ENCODE results near the gene TMCC1.

Gene TMCC1

DNA sequence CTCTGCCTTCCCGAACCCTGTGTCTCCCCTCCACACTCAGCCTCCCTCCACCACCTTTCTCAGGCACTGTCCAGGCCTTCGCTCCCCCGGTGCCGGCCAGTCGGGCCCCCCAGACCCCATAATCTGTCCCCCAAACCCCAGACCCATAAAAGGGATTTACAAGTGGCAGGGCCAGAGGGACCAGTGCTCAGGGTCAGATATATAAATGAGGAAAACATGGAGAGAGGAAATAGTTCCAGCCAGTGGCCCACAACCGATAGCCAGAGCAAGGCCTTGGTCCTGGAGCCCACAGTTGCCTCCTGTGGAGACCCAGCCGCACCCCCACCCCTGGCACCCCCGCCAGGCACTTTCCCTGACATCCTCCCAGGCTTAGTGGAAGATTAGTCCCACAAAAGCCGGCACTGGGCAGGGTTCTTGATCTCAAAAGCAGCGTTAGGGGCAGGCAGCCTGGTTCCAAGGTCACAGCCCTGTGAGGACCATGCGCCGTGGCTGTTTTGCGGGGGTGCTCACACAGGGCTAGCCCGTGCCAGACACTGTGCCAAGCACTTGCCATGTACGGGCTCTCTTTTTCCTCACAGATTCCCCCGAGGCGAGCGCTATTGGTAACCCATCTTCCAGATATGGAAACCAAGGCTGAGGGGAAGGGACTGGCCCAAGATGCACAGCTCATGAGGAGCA, 286.0 kb downstream of the TMCC1 start:
- no peak for DNase-seq (ENCODE audit: low read depth)
- H3K4me3 ChIP-seq (ENCODE audit: control insufficient read depth, low read depth, low read length): peak overlapping the region; percentile 44
- TF ChIP-seq, protein P1, sequence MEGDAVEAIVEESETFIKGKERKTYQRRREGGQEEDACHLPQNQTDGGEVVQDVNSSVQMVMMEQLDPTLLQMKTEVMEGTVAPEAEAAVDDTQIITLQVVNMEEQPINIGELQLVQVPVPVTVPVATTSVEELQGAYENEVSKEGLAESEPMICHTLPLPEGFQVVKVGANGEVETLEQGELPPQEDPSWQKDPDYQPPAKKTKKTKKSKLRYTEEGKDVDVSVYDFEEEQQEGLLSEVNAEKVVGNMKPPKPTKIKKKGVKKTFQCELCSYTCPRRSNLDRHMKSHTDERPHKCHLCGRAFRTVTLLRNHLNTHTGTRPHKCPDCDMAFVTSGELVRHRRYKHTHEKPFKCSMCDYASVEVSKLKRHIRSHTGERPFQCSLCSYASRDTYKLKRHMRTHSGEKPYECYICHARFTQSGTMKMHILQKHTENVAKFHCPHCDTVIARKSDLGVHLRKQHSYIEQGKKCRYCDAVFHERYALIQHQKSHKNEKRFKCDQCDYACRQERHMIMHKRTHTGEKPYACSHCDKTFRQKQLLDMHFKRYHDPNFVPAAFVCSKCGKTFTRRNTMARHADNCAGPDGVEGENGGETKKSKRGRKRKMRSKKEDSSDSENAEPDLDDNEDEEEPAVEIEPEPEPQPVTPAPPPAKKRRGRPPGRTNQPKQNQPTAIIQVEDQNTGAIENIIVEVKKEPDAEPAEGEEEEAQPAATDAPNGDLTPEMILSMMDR (IDR thresholded peaks at IDR 0.05; ENCODE audit: control insufficient read depth, insufficient read depth, low read depth, low read length, missing control alignments): no peak

DNA sequence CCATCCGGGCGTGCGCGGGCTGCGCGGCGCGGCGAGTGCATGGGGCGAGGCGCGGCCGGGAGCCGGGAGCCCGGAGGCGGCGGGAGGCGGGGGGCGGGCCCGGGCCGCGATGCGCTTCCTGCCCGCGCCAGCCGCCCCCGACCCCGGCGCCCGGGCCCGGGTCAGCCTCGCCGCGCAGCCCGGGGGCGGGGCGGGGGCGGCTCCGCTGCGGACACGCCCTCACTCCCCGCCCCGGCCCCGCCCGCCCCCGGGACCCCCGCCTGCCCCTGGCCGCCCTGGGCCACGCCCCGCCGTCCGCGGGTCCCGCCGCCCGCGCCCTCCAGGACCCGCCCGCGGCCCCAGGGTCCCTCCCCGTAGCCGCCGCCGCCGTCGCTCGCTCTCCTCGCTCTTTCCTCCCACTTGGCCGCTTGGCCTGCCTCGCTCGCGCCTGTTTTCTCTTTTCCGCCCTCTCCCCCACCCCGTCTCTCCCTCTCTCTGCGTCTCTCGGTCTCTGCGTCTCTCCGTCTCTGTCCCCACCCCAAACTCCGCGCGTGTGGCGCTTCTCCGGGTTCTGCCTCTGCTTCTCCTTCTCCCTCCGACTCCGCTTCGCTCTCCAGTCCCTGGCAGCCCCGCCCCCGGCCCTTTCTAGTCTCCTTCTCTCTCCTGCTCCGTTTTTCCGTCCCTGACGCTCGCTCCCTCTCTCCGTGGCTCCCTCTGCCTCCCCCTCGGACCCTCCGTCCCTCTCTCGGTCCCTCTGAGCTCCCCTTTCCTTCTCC, 286.7 kb downstream of the TMCC1 start, which contains the start of gene PLXND1:
Gene PLXND1 (minus strand): TSS at position 41 of the 755 bp plus-strand sequence. CDS start 37 bp downstream, at position 4.
- H3K4me3 ChIP-seq (ENCODE audit: control insufficient read depth, low read depth, low read length): peak within 1 kb of the TSS; percentile 68
- no peak for DNase-seq (ENCODE audit: low read depth)
- TF ChIP-seq, protein P1 (IDR thresholded peaks at IDR 0.05; ENCODE audit: control insufficient read depth, insufficient read depth, low read depth, low read length, missing control alignments): no peak

DNA sequence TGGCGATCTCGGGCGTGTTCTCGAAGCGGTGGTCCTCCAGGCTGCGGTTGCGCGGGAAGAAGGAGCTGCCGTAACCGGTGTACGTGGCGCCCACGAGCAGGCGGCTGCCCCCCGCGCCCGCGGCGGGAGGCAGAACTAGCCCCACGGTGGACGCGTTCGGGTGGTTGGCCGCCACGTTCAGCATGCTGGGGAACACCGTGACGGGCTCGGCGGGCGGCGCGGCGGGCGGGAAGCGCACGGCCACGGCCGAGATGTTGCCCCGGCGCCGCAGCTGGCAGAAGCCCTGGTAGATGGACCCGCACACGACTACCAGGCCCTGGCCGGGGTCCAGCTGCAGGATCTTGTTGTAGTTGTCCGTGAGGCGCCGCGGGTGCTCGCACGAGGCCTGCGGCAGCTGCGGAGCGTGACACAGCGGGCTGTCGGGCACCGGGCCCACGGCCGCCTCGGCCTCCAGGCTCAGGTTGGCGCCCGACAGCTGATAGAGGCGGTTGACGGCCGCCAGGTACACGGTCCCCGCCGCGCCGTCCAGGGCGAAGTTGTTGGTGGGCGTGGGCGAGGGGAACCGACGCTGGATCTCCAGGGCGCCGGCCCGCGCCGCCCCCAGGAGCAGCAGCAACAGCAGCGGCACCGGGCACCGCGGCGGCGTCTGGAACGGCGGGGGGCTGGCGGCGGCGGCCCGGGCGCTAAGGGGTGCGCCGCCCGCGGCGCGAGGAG, 287.4 kb downstream of the TMCC1 start:
- peak overlapping the region; percentile 68 for H3K4me3 ChIP-seq (ENCODE audit: control insufficient read depth, low read depth, low read length)
- TF ChIP-seq, protein P1 (IDR thresholded peaks at IDR 0.05; ENCODE audit: control insufficient read depth, insufficient read depth, low read depth, low read length, missing control alignments): no peak
- DNase-seq (ENCODE audit: low read depth): no peak

DNA sequence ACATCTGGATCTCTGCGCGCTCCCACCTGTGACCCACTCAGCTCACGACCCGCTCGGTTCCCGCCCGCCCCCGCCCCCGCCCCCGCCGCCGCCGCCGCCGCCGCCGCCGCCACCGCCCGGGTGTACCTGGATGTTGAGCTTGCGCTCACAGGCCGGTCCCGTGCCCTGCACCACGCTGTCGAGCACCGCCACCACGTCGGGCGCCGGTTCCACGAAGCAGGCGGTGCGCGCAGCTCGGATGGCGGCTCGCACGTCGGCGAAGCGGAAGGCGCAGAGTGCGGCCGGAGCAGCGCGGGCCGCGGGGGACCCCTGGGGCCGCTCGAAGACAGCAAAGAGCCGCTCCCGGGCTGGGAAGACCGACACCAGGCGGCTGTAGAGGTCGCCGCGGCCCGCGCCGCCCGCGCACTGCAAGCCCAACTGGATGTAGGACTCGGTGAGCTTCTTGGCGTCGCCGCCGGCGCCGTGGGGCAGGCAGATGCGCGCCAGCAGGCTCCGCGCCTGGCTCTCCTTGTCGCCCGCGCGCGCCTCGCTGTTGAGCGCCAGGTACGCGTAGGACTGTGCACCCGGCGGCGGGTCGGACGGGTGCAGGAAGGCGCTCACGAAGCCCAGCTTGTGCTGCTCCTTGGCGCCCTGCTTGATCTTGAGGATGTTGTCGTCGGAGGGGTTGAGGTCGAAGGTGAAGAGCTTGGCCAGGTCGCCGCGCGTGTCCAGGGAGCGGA, 288.1 kb downstream of the TMCC1 start:
- no peak for DNase-seq (ENCODE audit: low read depth)
- H3K4me3 ChIP-seq (ENCODE audit: control insufficient read depth, low read depth, low read length): peak overlapping the region; percentile 68
- TF ChIP-seq, protein P1 (IDR thresholded peaks at IDR 0.05; ENCODE audit: control insufficient read depth, insufficient read depth, low read depth, low read length, missing control alignments): no peak

DNA sequence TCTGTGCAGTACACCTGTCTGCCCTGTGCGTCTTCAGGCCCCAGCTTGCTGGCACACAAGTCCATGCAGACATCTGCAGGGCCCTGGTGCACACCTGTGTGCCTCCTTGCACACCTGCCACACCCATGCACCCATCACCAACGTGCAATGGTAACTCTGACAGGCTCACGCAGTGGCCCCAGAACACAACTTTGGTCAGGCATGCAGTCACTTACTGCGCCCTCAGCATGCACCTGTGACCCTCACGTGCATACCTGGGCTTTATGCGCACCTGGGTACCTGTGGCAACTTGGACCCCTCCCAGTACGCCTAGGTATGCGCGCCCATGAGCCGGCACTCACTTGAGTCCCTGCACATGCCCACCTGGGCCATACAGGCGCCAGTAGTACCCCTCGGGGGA, 288.7 kb downstream of the TMCC1 start:
- TF ChIP-seq, protein P1 (IDR thresholded peaks at IDR 0.05; ENCODE audit: control insufficient read depth, insufficient read depth, low read depth, low read length, missing control alignments): no peak
- DNase-seq (ENCODE audit: low read depth): no peak
- H3K4me3 ChIP-seq (ENCODE audit: control insufficient read depth, low read depth, low read length): peak overlapping the region; percentile 68

Measured in AG09309 (cell line).